Keratinocyte (primary cell): ENCODE measurements around the gene ANKRD13A. TPM values are rescaled to one million over a fixed set of nuclear protein-coding genes. Genes with fewer than 3 reads are reported as not detected.

Experiments
- DNase-seq: peaks from one replicate; pipeline ENCODE4 v3.0.0-alpha.2; 2011; ENCODE audit warnings: low read depth, missing footprints, low spot score
- FAIRE-seq: peaks from 2 replicates; lab custom pipeline; 2011; peaks lifted over from hg19 to GRCh38; lab: Jason Lieb, UNC
- H2AFZ ChIP-seq: 2 replicates; pipeline ENCODE4 v1.6.0; 2012; ENCODE audit warnings: low read length, control low read depth, inconsistent platforms; ENCODE audit not compliant: control insufficient read depth
- H3K27ac ChIP-seq: 2 replicates; pipeline ENCODE4 v1.5.1; 2011; ENCODE audit warnings: low read length; ENCODE audit not compliant: control insufficient read depth, insufficient read depth
- H3K27me3 ChIP-seq: 3 replicates; pipeline ENCODE4 v1.6.0; 2011; ENCODE audit warnings: low read length; ENCODE audit not compliant: control insufficient read depth, insufficient read depth; ENCODE audit errors: extremely low read depth
- H3K36me3 ChIP-seq, 2 experiments: 2 replicates in 1 of 2; 3 replicates in 1 of 2; pipeline ENCODE4 v1.5.1; 2011; ENCODE audit warnings: low read length in 2 of 2, mild to moderate bottlenecking in 1 of 2; ENCODE audit not compliant: control insufficient read depth in 2 of 2, insufficient read depth in 2 of 2; ENCODE audit errors: extremely low read depth in 1 of 2
- H3K4me1 ChIP-seq: 3 replicates; pipeline ENCODE4 v1.5.1; 2011; ENCODE audit warnings: low read length; ENCODE audit not compliant: control insufficient read depth, insufficient read depth; ENCODE audit errors: extremely low read depth
- H3K4me2 ChIP-seq: 3 replicates; pipeline ENCODE4 v1.6.0; 2011; ENCODE audit warnings: low read depth, low read length; ENCODE audit not compliant: control insufficient read depth, insufficient read depth; ENCODE audit errors: extremely low read depth
- H3K4me3 ChIP-seq, 3 experiments: fragments of 200-600 bp in 1 of 3; sonication (generic) in 1 of 3; 2 replicates in 2 of 3; 3 replicates in 1 of 3; pipeline ENCODE4 v1.5.1; 2011 to 2016; ENCODE audit warnings: low read length in 3 of 3, mild to moderate bottlenecking in 3 of 3, control low read depth in 2 of 3, inconsistent platforms in 1 of 3, low read depth in 1 of 3, mixed read lengths in 1 of 3, mixed run types in 1 of 3, moderate library complexity in 1 of 3; ENCODE audit not compliant: control insufficient read depth in 2 of 3, insufficient read depth in 2 of 3; ENCODE audit errors: extremely low read depth in 1 of 3
- H3K79me2 ChIP-seq: 2 replicates; pipeline ENCODE4 v1.6.0; 2012; ENCODE audit warnings: low read length; ENCODE audit not compliant: control insufficient read depth, insufficient read depth
- H3K9ac ChIP-seq: 3 replicates; pipeline ENCODE4 v1.6.0; 2011; ENCODE audit warnings: low read length; ENCODE audit not compliant: control insufficient read depth, insufficient read depth; ENCODE audit errors: extremely low read depth
- H3K9me1 ChIP-seq: 3 replicates; pipeline ENCODE4 v1.6.0; 2011; ENCODE audit warnings: low read length; ENCODE audit not compliant: control insufficient read depth, insufficient read depth; ENCODE audit errors: extremely low read depth
- H3K9me3 ChIP-seq: 2 replicates; pipeline ENCODE4 v1.5.1; 2012; ENCODE audit warnings: low read depth, low read length; ENCODE audit not compliant: control insufficient read depth
- H4K20me1 ChIP-seq: 3 replicates; pipeline ENCODE4 v1.6.0; 2011; ENCODE audit warnings: low read length; ENCODE audit not compliant: control insufficient read depth, insufficient read depth; ENCODE audit errors: extremely low read depth
- EZH2 ChIP-seq: IDR thresholded peaks from one replicate; pipeline ENCODE4 v1.6.1; 2012; ENCODE audit warnings: inconsistent platforms, mild to moderate bottlenecking, low read length, moderate library complexity
- dilution Hi-C: fragments of 300-500 bp; cut with MboI; formaldehyde crosslinking; loops from one replicate; pipeline ENCODE4 v1.7.0; 2020; ENCODE audit warnings: low sequenced_read_pairs; ENCODE audit not compliant: extremely low pct_ligation_motif_present
- polyA plus RNA-seq, 5 experiments: library from polyadenylated mRNA; depleted of rRNA in 3 of 5; stranded (reverse) in 3 of 5; stranded (forward) in 1 of 5; unstranded in 1 of 5; fragments of >200 nt; gene quantifications; 1 replicate in 1 of 5; 2 replicates in 3 of 5; 3 replicates in 1 of 5; pipeline versions ENCODE4 v1.2.1 to v1.2.3, GENCODE V29; 2011 to 2012; ENCODE audit warnings: missing spikeins in 2 of 5, low read depth in 1 of 5, low replicate concordance in 1 of 5
- TF ChIP-seq, protein P1 (sequence below), 3 experiments: IDR thresholded peaks in 1 of 3; conservative IDR thresholded peaks in 1 of 3; optimal IDR thresholded peaks in 1 of 3; 2 replicates in 2 of 3; 3 replicates in 1 of 3; pipeline versions ENCODE3 to v1.5.1; 2011; ENCODE audit warnings: low read length in 3 of 3, mild to moderate bottlenecking in 3 of 3, moderate library complexity in 2 of 3, control low read depth in 1 of 3, inconsistent platforms in 1 of 3; ENCODE audit not compliant: insufficient read depth in 2 of 3; ENCODE audit errors: extremely low read depth in 1 of 3

The ANKRD13A gene
- polyA plus RNA-seq, 1 donor (not counting 4 experiments of a cell fraction or from before 2014, with no cell fraction given): 73.1 TPM

DNA sequence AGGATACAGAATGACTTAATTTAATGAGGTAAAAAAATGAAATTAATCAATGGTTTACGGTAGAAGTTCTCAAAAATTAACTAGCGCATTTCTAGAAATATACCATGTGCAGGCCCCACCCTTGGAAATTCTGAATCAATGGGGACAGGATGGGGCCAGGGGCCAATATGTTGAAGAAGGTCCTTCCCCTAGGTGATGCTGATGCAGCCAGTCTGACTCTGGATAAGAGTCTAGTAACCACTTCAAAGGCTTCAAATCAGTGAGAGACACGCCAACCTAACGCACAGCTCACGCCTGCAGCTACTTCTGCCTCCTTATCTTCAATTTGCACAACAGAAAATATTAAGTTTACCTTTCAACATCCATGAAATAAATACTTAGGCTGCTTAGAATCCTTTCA is 17.9 kb upstream of the ANKRD13A start:
- dilution Hi-C loops: no loop called here
- no peaks in the 10 kb centered on the region for H3K79me2 ChIP-seq
- H3K4me1 ChIP-seq: no peaks in the 10 kb centered on the region
- no peak overlapping the region for H3K4me3 ChIP-seq
- peaks cover 17 to 29% of the 10 kb centered on the region in 2 experiments for H3K36me3 ChIP-seq
- FAIRE-seq (no peak), DNase-seq (no peak)
- H3K4me2 ChIP-seq: no peak overlapping the region
- no peaks in the 10 kb centered on the region for H3K27me3 ChIP-seq
- no peak overlapping the region for H3K9ac ChIP-seq
- H2AFZ ChIP-seq: no peak overlapping the region
- H3K27ac ChIP-seq: no peak overlapping the region
- H3K9me3 ChIP-seq: no peaks in the 10 kb centered on the region
- no peaks in the 10 kb centered on the region for H4K20me1 ChIP-seq
- no peak for TF ChIP-seq EZH2
- TF ChIP-seq, protein P1, sequence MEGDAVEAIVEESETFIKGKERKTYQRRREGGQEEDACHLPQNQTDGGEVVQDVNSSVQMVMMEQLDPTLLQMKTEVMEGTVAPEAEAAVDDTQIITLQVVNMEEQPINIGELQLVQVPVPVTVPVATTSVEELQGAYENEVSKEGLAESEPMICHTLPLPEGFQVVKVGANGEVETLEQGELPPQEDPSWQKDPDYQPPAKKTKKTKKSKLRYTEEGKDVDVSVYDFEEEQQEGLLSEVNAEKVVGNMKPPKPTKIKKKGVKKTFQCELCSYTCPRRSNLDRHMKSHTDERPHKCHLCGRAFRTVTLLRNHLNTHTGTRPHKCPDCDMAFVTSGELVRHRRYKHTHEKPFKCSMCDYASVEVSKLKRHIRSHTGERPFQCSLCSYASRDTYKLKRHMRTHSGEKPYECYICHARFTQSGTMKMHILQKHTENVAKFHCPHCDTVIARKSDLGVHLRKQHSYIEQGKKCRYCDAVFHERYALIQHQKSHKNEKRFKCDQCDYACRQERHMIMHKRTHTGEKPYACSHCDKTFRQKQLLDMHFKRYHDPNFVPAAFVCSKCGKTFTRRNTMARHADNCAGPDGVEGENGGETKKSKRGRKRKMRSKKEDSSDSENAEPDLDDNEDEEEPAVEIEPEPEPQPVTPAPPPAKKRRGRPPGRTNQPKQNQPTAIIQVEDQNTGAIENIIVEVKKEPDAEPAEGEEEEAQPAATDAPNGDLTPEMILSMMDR (optimal IDR thresholded peaks at IDR 0.05 in 1 of 3, IDR thresholded peaks at IDR 0.05 in 1 of 3, conservative IDR thresholded peaks at IDR 0.05 in 1 of 3; ENCODE audit: extremely low read depth in 1 of 3, insufficient read depth in 2 of 3, low read length in 3 of 3): no peak
- H3K9me1 ChIP-seq: no peaks in the 10 kb centered on the region

DNA sequence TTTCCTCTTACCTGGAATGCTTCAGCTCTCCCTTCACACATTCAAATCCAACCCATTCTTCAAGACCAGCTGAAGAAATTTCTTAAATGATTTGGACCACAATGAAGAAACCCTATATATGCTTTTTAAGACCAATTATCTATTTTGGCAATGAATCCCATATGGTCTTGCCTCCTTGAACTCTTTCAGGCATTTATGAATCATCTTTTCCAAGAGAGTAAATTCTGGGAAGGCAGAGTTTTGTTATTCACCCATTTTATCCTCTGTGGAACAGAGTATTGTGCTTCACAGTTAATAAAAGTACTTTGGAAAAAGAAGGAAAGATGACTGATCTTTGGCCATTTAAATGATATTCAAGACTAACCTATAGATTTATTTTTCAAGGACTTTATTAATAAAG is 17.0 kb upstream of the ANKRD13A start:
- Histone ChIP-seq H2AFZ (no peak overlapping the region), H3K27me3 (no peaks in the 10 kb centered on the region), H3K9ac (no peak overlapping the region), H3K9me3 (no peaks in the 10 kb centered on the region), H3K4me1 (no peaks in the 10 kb centered on the region), H3K27ac (no peak overlapping the region), H3K9me1 (no peaks in the 10 kb centered on the region), H3K36me3 (peaks cover 17 to 29% of the 10 kb centered on the region in 2 experiments), H3K79me2 (no peaks in the 10 kb centered on the region), H3K4me2 (no peak overlapping the region), H4K20me1 (no peaks in the 10 kb centered on the region), H3K4me3 (no peak overlapping the region)
- no peak for DNase-seq
- TF ChIP-seq, protein P1 (optimal IDR thresholded peaks at IDR 0.05 in 1 of 3, IDR thresholded peaks at IDR 0.05 in 1 of 3, conservative IDR thresholded peaks at IDR 0.05 in 1 of 3; ENCODE audit: extremely low read depth in 1 of 3, insufficient read depth in 2 of 3, low read length in 3 of 3): no peak
- TF ChIP-seq EZH2: no peak
- FAIRE-seq: no peak
- dilution Hi-C loops: no loop called here
